Heart left ventricle (tissue), 16 donors: Measurements from ENCODE around the gene UNC13C. TPM values are rescaled to one million over a fixed set of nuclear protein-coding genes. Genes with fewer than 3 reads are reported as not detected.
"Not testable (repeated sequence)": the region's sequence is repeated elsewhere in the genome, so short reads cannot be mapped to it uniquely, and the experiment has no call there.

ENCODE experiments used
- ATAC-seq, 4 donors: fragments of 200-7000 bp; cut with Tn5 transposase; one replicate each; pipeline ENCODE4 v1.9.1; 2020 to 2022; ENCODE audit warnings: moderate library complexity in 4 of 4, mild to moderate bottlenecking in 3 of 4, moderate number of reproducible peaks in 1 of 4
- DNase-seq, 5 donors: peaks; one replicate each; pipeline ENCODE4 v3.0.0-alpha.2; 2020
- H3K27ac ChIP-seq, 12 donors: fragments of 200-600 bp; sonication (generic) in 4 of 12; one replicate each; pipeline versions ENCODE4 v1.5.0 to v1.8.0; 2016 to 2022; ENCODE audit warnings: mild to moderate bottlenecking in 2 of 12
- H3K27me3 ChIP-seq, 9 donors: fragments of 200-600 bp; sonication (generic) in 2 of 9; one replicate each; pipeline versions ENCODE4 v1.5.1 to v1.8.0; 2016 to 2022; ENCODE audit warnings: mild to moderate bottlenecking in 3 of 9
- H3K36me3 ChIP-seq, 9 donors: fragments of 200-600 bp; sonication (generic) in 2 of 9; one replicate each; pipeline versions ENCODE4 v1.5.0 to v1.8.0; 2018 to 2022; ENCODE audit warnings: mild to moderate bottlenecking in 2 of 9
- H3K4me1 ChIP-seq, 12 donors: fragments of 200-600 bp; sonication (generic) in 4 of 12; one replicate each; pipeline versions ENCODE4 v1.5.0 to v1.8.0; 2016 to 2022; ENCODE audit warnings: mild to moderate bottlenecking in 3 of 12
- H3K4me3 ChIP-seq, 12 donors: fragments of 200-600 bp; sonication (generic) in 4 of 12; one replicate each; pipeline versions ENCODE4 v1.5.0 to v1.8.0; 2017 to 2022; ENCODE audit warnings: mild to moderate bottlenecking in 9 of 12, moderate library complexity in 4 of 12
- H3K9me3 ChIP-seq, 12 donors: fragments of 200-600 bp; sonication (generic) in 4 of 12; one replicate each; pipeline versions ENCODE4 v1.5.0 to v1.8.0; 2016 to 2022; ENCODE audit warnings: mild to moderate bottlenecking in 1 of 12
- CTCF ChIP-seq, 12 donors: fragments of 200-600 bp; sonication (generic) in 4 of 12; IDR thresholded peaks; one replicate each; pipeline versions ENCODE4 v1.5.0 to v1.8.0; 2018 to 2022; ENCODE audit warnings: antibody characterized with exemption in 12 of 12, mild to moderate bottlenecking in 5 of 12
- POLR2A ChIP-seq, 2 donors: fragments of 450-650 bp; IDR thresholded peaks; one replicate each; pipeline ENCODE4 v1.6.1; 2017; ENCODE audit warnings: antibody characterized with exemption in 2 of 2, mild to moderate bottlenecking in 2 of 2, moderate library complexity in 2 of 2
- WGBS, 4 donors: extraction: QIAGEN DNeasy Blood & Tissue Kit in 2 of 4; methylation state at CpG; one replicate each; pipeline versions ENCODE4 v1.1.5 to v1.1.7; 2013 to 2018; 5-methylcytosine and 5-hydroxymethylcytosine counted together
- intact Hi-C, 10 donors: fragments of 100-400 bp; cut with DNase I; formaldehyde crosslinking; loops; one replicate each; pipeline versions ENCODE4 v1.11.1 to v1.14.2; 2022
- polyA plus RNA-seq, 2 donors: library from polyadenylated mRNA; stranded (reverse); fragments of 200-250 nt; gene quantifications; one replicate each; pipeline ENCODE4 v1.2.3, GENCODE V29; 2013
- total RNA-seq, 9 donors: library from RNA; depleted of rRNA in 2 of 9; stranded (reverse); fragments of >200 nt in 2 of 9; fragmentation: NEBNext Ultra II Directional in 3 of 9; extraction: Animal tissue kit (Norgen Biotek cat#: 25700) in 3 of 9; gene quantifications; one replicate each; pipeline versions ENCODE4 v1.1.0 to v1.2.4, GENCODE V29; 2016 to 2023
- donor health status: ischemic (EF 13 %, LVEDD 7.1; RV severe dilation, severe dysfunction).
- donor health status: healthy with polysubstance abuse.
- donor health status: DM: no; HTN: yes; CAD: no.
- donor health status: DM: no; HTN: no; CAD: no.
- donor health status: ischemic (EF 25% LVEDD 6.9; RV normal size, moderate dysfunction).
- donor health status: ischemic (EF 25% LVEDD 5.7; RV mildly dilated, moderate dysfunction).
- donor health status: healthy.
- donor health status: DM: yes; HTN: yes; CAD: no.
- donor health status: ischemic (EF 35%, LVEDD 5.7; RV mildly dilated, moderate dysfunction).
- donor health status: nonischemic (EF 11% LVEDD 7.7; RV severe dilation, severe dysfunction).
- donor health status: DM: yes; HTN: yes; CAD: no.
- donor health status: PGD.
- donor health status: ischemic (EF 29% LVEDD 5.4; RV normal size, mild dysfunction).
- donor health status: nonischemic (EF 23%, LVEDD 6.1; RV moderate dilation, normal function).

UNC13C gene
- total and polyA plus RNA-seq, 11 donors, result 0.07 to 0.71 (median 0.39) TPM; not detected in 5

GRCh38 chr15:54410481-54410880 lies 432.2 kb downstream of the UNC13C start:
- WGBS, 4 donors, result 62 to 65% (median 63%) methylated on average over 2 of the region's 2 CpGs
- ATAC-seq, result no peak

GRCh38 chr15:54424171-54424570 lies 445.9 kb downstream of the UNC13C start:
- TF ChIP-seq POLR2A (IDR thresholded peaks at IDR 0.05) (no peak), CTCF (IDR thresholded peaks at IDR 0.05) (no peak)
- peaks cover 0 to 12% (median 0%) of the 10 kb centered on the region in 12 donors for H3K9me3 ChIP-seq
- no peak overlapping the region for H3K4me3 ChIP-seq
- no peak overlapping the region for H3K27ac ChIP-seq
- ATAC-seq (no peak), DNase-seq (no peak)
- 32 to 51% (median 43%) methylated on average over 2 of the region's 2 CpGs for WGBS, 4 donors
- no peaks in the 10 kb centered on the region for H3K4me1 ChIP-seq
- no peaks in the 10 kb centered on the region for H3K36me3 ChIP-seq
- no peaks in the 10 kb centered on the region for H3K27me3 ChIP-seq
- intact Hi-C loops, result no loop called here

More at GRCh38 chr15:54410481-54410880, 432.2 kb downstream of the UNC13C start:
- intact Hi-C loops, result no loop called here
- TF ChIP-seq CTCF (IDR thresholded peaks at IDR 0.05) (no peak), POLR2A (IDR thresholded peaks at IDR 0.05) (no peak)
- H3K27me3 ChIP-seq, result no peaks in the 10 kb centered on the region
- no peak overlapping the region for H3K27ac ChIP-seq
- H3K9me3 ChIP-seq, result no peaks in the 10 kb centered on the region
- no peaks in the 10 kb centered on the region for H3K36me3 ChIP-seq
- no peak overlapping the region for H3K4me3 ChIP-seq
- H3K4me1 ChIP-seq, result no peaks in the 10 kb centered on the region
- DNase-seq, result no peak

- 68 to 82% (median 75%) methylated on average over 4 of the region's 4 CpGs for WGBS, 4 donors
- H3K4me3 ChIP-seq, result no peak overlapping the region
- no peaks in the 10 kb centered on the region for H3K4me1 ChIP-seq
- H3K36me3 ChIP-seq, result no peaks in the 10 kb centered on the region
- intact Hi-C loops, result no loop called here
- no peaks in the 10 kb centered on the region for H3K27me3 ChIP-seq
- peaks cover 0 to 15% (median 0%) of the 10 kb centered on the region in 12 donors for H3K9me3 ChIP-seq
- H3K27ac ChIP-seq, result no peak overlapping the region
- DNase-seq (no peak), ATAC-seq (no peak)
- no peak for TF ChIP-seq CTCF (IDR thresholded peaks at IDR 0.05)
- TF ChIP-seq POLR2A (IDR thresholded peaks at IDR 0.05), result no peak
These were observed 450.4 kb downstream of the UNC13C start for GRCh38 chr15:54428596-54428995.

GRCh38 chr15:54450288-54450687 lies 472.0 kb downstream of the UNC13C start:
- intact Hi-C loops, H3K4me3 ChIP-seq, H3K36me3 ChIP-seq, H3K27ac ChIP-seq, H3K27me3 ChIP-seq, H3K4me1 ChIP-seq, ATAC-seq: not testable (repeated sequence)
- 79 to 92% (median 86%) methylated on average over 9 of the region's 9 CpGs for WGBS, 4 donors
- peak in 1 of 5 donors; percentile 41 for DNase-seq
- H3K9me3 ChIP-seq, result peaks cover 0 to 56% (median 24%) of the 10 kb centered on the region in 12 donors

GRCh38 chr15:54456413-54456812 lies 478.2 kb downstream of the UNC13C start:
- WGBS, 4 donors, result 40 to 67% (median 56%) methylated on average over 1 of the region's 1 CpG
- no peaks in the 10 kb centered on the region for H3K4me1 ChIP-seq
- H3K36me3 ChIP-seq, result no peaks in the 10 kb centered on the region
- TF ChIP-seq CTCF (IDR thresholded peaks at IDR 0.05) (no peak), POLR2A (IDR thresholded peaks at IDR 0.05) (no peak)
- intact Hi-C loops, result no loop called here
- peaks cover 0 to 70% (median 26%) of the 10 kb centered on the region in 12 donors for H3K9me3 ChIP-seq
- no peak for DNase-seq
- ATAC-seq, result no peak
- H3K27ac ChIP-seq, result no peak overlapping the region
- H3K27me3 ChIP-seq, result no peaks in the 10 kb centered on the region
- H3K4me3 ChIP-seq, result no peak overlapping the region
